GM21381 (cell line): ENCODE data around the gene CEBPG.

ENCODE experiments used
- ATAC-seq: cut with Tn5 transposase; IDR thresholded peaks from one replicate; pipeline ENCODE4 v1.9.1; 2021; ENCODE audit warnings: mild to moderate bottlenecking, moderate library complexity; ENCODE audit not compliant: unreplicated experiment

Gene CEBPG

GRCh38 chr19:33377586-33378475 is 4.3 kb downstream of the CEBPG start:
- ATAC-seq = no peak

GRCh38 chr19:33379151-33379829 is 5.8 kb downstream of the CEBPG start:
- no peak for ATAC-seq

GRCh38 chr19:33381101-33381500 is 7.6 kb downstream of the CEBPG start:
- no peak for ATAC-seq

GRCh38 chr19:33382006-33382405 is 8.5 kb downstream of the CEBPG start:
- ATAC-seq = no peak

GRCh38 chr19:33382982-33383381 is 9.5 kb downstream of the CEBPG start:
- no peak for ATAC-seq

GRCh38 chr19:33383720-33384292 is 10.3 kb downstream of the CEBPG start:
- ATAC-seq = no peak

GRCh38 chr19:33384983-33385382 is 11.5 kb downstream of the CEBPG start:
- no peak for ATAC-seq

GRCh38 chr19:33385956-33386355 is 12.4 kb downstream of the CEBPG start:
- no peak for ATAC-seq

- ATAC-seq = no peak
Measured at GRCh38 chr19:33386361-33386858, 12.9 kb downstream of the CEBPG start.

GRCh38 chr19:33387351-33388230 is 14.1 kb downstream of the CEBPG start:
- no peak for ATAC-seq

- ATAC-seq = no peak
Measured at GRCh38 chr19:33388231-33388724, 14.8 kb downstream of the CEBPG start.

- no peak for ATAC-seq
Measured at GRCh38 chr19:33388725-33389420, 15.4 kb downstream of the CEBPG start.

GRCh38 chr19:33389421-33390100 is 16.1 kb downstream of the CEBPG start:
- ATAC-seq = no peak

GRCh38 chr19:33390101-33390907 is 16.8 kb downstream of the CEBPG start:
- ATAC-seq = no peak

- ATAC-seq = no peak
Measured at GRCh38 chr19:33390908-33391630, 17.6 kb downstream of the CEBPG start.

- no peak for ATAC-seq
Measured at GRCh38 chr19:33391631-33392249, 18.2 kb downstream of the CEBPG start.
